Measurements from ENCODE around the gene WDR35. TPM values are rescaled to one million over a fixed set of nuclear protein-coding genes. Genes with fewer than 3 reads are reported as not detected.

Gene WDR35
- total RNA-seq, 1 donor from 2014 or later = 13.6 TPM

DNA sequence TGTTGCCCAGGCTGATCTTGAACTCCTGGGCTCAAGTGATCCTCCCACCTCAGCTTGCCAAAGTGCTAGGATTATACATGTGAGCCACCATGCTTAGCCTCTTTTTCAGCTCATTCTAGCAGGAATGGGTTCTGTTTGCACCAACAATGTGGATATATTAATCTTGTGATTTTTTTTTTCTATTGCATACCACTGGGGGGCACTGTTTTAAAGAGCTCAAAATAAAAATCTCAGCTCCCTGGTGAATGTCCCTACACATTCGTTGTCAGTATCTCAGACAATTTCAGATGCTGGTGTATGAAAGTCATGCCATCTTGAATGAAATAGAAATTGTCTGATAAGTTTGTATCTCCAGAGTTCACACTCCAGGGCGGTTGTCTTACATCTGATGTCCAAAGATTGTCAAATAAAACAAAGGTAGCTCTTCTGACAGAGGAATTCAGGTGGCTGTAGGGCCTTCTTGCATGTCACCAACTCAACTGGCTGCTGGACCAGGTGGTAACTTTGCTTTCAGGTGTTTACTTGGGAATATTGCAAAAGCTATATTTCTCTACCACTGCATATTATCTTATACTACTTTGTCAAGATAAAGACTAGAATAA, 25.7 kb upstream of the WDR35 start:
- H3K36me3 ChIP-seq (ENCODE audit: control insufficient read depth, insufficient read depth, low read length) = no peaks in the 10 kb centered on the region
- DNase-seq (ENCODE audit: low read depth) = no peak
- TF ChIP-seq, protein P1, sequence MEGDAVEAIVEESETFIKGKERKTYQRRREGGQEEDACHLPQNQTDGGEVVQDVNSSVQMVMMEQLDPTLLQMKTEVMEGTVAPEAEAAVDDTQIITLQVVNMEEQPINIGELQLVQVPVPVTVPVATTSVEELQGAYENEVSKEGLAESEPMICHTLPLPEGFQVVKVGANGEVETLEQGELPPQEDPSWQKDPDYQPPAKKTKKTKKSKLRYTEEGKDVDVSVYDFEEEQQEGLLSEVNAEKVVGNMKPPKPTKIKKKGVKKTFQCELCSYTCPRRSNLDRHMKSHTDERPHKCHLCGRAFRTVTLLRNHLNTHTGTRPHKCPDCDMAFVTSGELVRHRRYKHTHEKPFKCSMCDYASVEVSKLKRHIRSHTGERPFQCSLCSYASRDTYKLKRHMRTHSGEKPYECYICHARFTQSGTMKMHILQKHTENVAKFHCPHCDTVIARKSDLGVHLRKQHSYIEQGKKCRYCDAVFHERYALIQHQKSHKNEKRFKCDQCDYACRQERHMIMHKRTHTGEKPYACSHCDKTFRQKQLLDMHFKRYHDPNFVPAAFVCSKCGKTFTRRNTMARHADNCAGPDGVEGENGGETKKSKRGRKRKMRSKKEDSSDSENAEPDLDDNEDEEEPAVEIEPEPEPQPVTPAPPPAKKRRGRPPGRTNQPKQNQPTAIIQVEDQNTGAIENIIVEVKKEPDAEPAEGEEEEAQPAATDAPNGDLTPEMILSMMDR (IDR thresholded peaks at IDR 0.05; ENCODE audit: insufficient read depth, low read length, poor library complexity, severe bottlenecking) = peak; percentile 52
- H3K27me3 ChIP-seq (ENCODE audit: control insufficient read depth, insufficient read depth, low read length) = peaks cover 4% of the 10 kb centered on the region
- no peak overlapping the region for H3K4me3 ChIP-seq (ENCODE audit: low read depth, low read length)

DNA sequence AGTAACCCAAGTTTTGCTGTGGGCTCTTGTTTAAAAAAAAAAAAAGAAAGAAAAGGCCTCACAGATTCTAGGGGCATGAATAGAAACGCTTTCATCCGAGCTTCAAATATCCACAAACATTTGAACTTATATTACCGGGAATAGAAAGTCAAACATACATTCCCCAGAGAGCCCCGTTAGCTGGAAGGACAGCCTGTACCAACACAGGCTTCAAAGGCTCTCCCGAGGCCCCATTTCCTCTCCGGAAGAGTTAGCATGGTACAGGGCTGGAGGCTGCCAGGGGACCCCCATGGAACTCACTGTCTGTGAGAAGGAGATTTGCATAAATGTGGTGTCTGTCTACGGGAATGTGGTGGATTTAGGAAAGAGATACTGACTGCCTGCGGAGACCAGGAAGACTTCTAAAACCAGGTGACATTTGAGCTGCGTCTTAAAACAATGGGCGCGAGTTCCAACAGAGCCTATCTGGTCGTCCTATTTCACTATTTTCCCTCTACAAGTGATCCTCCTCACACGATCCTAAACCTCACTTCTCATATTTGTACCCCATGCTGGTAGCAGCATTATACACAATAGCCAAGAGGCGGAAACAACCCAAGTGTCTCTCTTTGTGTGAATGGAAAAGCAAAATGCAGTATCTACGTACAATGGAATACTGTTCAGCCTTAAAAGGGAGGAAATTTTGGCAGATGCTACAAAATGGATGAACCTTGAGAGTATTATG, 23.4 kb upstream of the WDR35 start:
- Histone ChIP-seq H3K27me3 (ENCODE audit: control insufficient read depth, insufficient read depth, low read length) (peaks cover 4% of the 10 kb centered on the region), H3K36me3 (ENCODE audit: control insufficient read depth, insufficient read depth, low read length) (no peaks in the 10 kb centered on the region), H3K4me3 (ENCODE audit: low read depth, low read length) (no peak overlapping the region)
- TF ChIP-seq, protein P1 (IDR thresholded peaks at IDR 0.05; ENCODE audit: insufficient read depth, low read length, poor library complexity, severe bottlenecking) = no peak
- no peak for DNase-seq (ENCODE audit: low read depth)

DNA sequence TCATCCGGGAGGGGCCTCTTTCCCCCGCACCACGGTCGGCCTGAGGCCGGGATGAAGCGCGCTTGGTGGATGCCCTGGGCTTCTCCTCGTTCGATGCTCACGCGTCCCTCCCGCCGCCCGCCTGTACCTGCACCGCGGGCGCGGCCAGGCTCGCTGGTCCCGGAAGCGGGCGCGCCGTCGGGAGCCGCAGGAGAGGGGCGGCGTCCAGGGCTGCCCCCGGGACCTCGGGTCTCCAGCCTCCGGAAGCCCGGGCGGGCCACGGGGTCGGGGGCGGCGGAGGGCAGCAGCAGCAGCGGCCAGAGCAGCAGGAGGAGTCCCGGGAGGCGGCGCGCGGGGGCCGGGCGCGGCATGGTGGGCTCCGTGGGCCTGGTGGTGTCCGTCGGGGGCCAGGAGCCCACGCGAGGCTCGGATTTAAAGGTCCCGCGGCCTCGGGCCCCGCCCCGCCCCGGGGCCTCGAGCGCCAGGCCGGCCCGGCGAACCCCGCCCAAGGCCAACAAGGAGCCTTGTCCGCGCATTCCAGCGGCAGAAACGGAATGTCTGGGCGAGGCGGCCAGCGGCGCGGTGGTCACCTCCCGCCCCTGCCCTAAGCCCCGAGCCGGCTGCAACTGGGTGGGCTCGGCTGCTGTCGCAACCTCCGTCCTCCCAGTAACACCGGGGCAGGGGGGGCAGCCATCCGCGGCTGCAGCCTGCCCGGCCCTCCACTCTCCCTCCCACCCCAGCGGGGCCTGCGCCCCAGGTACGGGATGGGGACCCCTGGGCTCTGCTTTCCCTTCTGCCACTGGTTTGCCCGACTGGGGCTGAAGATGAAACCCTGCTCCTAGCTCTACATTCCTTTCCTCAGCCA, 22.6 kb upstream of the WDR35 start, which contains the start of gene MATN3:
Gene MATN3 (minus strand): TSS at position 387 of the 844 bp plus-strand sequence. CDS start 37 bp downstream, at position 350.
- TF ChIP-seq, protein P1 (IDR thresholded peaks at IDR 0.05; ENCODE audit: insufficient read depth, low read length, poor library complexity, severe bottlenecking) = no peak
- H3K36me3 ChIP-seq (ENCODE audit: control insufficient read depth, insufficient read depth, low read length) = no peaks in the 10 kb centered on the region
- peak within 1 kb of the TSS; percentile 30 for H3K4me3 ChIP-seq (ENCODE audit: low read depth, low read length)
- DNase-seq (ENCODE audit: low read depth) = no peak
- peaks cover 4% of the 10 kb centered on the region for H3K27me3 ChIP-seq (ENCODE audit: control insufficient read depth, insufficient read depth, low read length)

DNA sequence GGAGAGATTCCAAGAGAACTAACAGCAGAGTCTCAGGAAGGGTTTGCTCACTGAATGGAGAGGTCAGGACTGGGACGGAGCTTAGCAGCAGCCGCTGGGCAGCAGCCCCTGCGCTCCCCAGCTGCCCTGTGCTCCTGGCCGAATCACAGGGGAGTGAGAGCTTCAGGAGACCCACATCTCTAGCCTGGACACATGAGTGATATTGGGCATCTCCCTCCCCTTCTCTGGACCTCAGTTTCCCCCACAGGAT, 22.1 kb upstream of the WDR35 start:
- Histone ChIP-seq H3K36me3 (ENCODE audit: control insufficient read depth, insufficient read depth, low read length) (no peaks in the 10 kb centered on the region), H3K27me3 (ENCODE audit: control insufficient read depth, insufficient read depth, low read length) (peaks cover 4% of the 10 kb centered on the region), H3K4me3 (ENCODE audit: low read depth, low read length) (peak overlapping the region; percentile 30)
- TF ChIP-seq, protein P1 (IDR thresholded peaks at IDR 0.05; ENCODE audit: insufficient read depth, low read length, poor library complexity, severe bottlenecking) = no peak
- no peak for DNase-seq (ENCODE audit: low read depth)

GRCh38 chr2:20011276-20012031, 21.5 kb upstream of the WDR35 start:
- TF ChIP-seq, protein P1 (IDR thresholded peaks at IDR 0.05; ENCODE audit: insufficient read depth, low read length, poor library complexity, severe bottlenecking) = no peak

More at GRCh38 chr2:20011276-20012031, 21.5 kb upstream of the WDR35 start:
- no peak for DNase-seq (ENCODE audit: low read depth)
- Histone ChIP-seq H3K36me3 (ENCODE audit: control insufficient read depth, insufficient read depth, low read length) (no peaks in the 10 kb centered on the region), H3K4me3 (ENCODE audit: low read depth, low read length) (peak overlapping the region; percentile 30), H3K27me3 (ENCODE audit: control insufficient read depth, insufficient read depth, low read length) (peaks cover 4% of the 10 kb centered on the region)

All from kidney epithelial cell (primary cell).